HCT116 (cell line): ENCODE measurements around the gene GPD2. TPM values are rescaled to one million over a fixed set of nuclear protein-coding genes. Genes with fewer than 3 reads are reported as not detected.

Experiments
- ATAC-seq: fragments of 200-7000 bp; cut with Tn5 transposase; 2 replicates; pipeline ENCODE4 v1.9.1; 2020; ENCODE audit warnings: mild to moderate bottlenecking, moderate library complexity
- BruUV-seq: library from RNA; stranded (reverse); fragments of 400-500 nt; replicated peaks from 2 replicates; lab custom pipeline; 2021; lab: Mats Ljungman, UMichigan
- CTCF ChIA-PET: fragments of 300-600 bp; sonication (Branson Sonifier 250); formaldehyde crosslinking; loops from one replicate; lab custom pipeline; 2021; ENCODE audit warnings: antibody characterized with exemption; lab: Charles Lee
- POLR2A ChIA-PET: fragments of 300-600, 350-600 bp; sonication (Branson Sonifier 250); formaldehyde crosslinking; loops from one replicate; lab custom pipeline; 2021; ENCODE audit warnings: antibody characterized with exemption; lab: Charles Lee
- RAD21 ChIA-PET, 2 experiments: fragments of 300-600 bp; sonication (Branson Sonifier 250); formaldehyde crosslinking; loops; one replicate each; lab custom pipeline; 2023; ENCODE audit warnings: low total read pairs in 2 of 2; ENCODE audit not compliant: uncharacterized antibody in 2 of 2, unreplicated experiment in 2 of 2, low non-redundant PET in 1 of 2; lab: Charles Lee
- DNase-seq: peaks from one replicate; pipeline ENCODE4 v3.0.0-alpha.2; 2010; ENCODE audit warnings: low read depth, low spot score
- H2AFZ ChIP-seq: fragments of 200-600 bp; shearing (Covaris generic), sonication (generic); 2 replicates; pipeline ENCODE4 v1.6.1; 2017; ENCODE audit warnings: low read depth, mixed run types, mixed read lengths, antibody characterized with exemption, low read length; ENCODE audit not compliant: poor library complexity, severe bottlenecking
- H3K27ac ChIP-seq: 2 replicates; pipeline ENCODE4 v1.5.1; 2012; ENCODE audit warnings: low read depth, low read length
- H3K27me3 ChIP-seq: fragments of 200-600 bp; sonication (generic); 2 replicates; pipeline ENCODE4 v1.6.1; 2016; ENCODE audit warnings: mixed run types, low read length, mixed read lengths; ENCODE audit not compliant: insufficient read depth
- H3K36me3 ChIP-seq, 2 experiments: fragments of 200-500 bp in 1 of 2; fragments of 200-600 bp in 1 of 2; sonication (Bioruptor generic) in 1 of 2; sonication (generic) in 1 of 2; 2 replicates each; pipeline versions ENCODE4 v1.5.1 to v1.6.1; 2014 to 2016; ENCODE audit warnings: low read length in 2 of 2, inconsistent platforms in 1 of 2, mixed read lengths in 1 of 2, mixed run types in 1 of 2; ENCODE audit not compliant: insufficient read depth in 2 of 2, control insufficient read depth in 1 of 2
- H3K4me1 ChIP-seq, 2 experiments: fragments of 200-600 bp in 1 of 2; sonication (generic) in 1 of 2; 2 replicates each; pipeline versions ENCODE4 v1.5.1 to v1.6.1; 2012 to 2017; ENCODE audit warnings: low read length in 2 of 2, inconsistent platforms in 1 of 2, mild to moderate bottlenecking in 1 of 2, mixed read lengths in 1 of 2, mixed run types in 1 of 2, moderate library complexity in 1 of 2; ENCODE audit not compliant: insufficient read depth in 2 of 2, control insufficient read depth in 1 of 2
- H3K4me2 ChIP-seq: fragments of 200-600 bp; sonication (generic); 2 replicates; pipeline ENCODE4 v1.6.1; 2017; ENCODE audit warnings: mixed run types, low read length, mixed read lengths
- H3K4me3 ChIP-seq, 2 experiments: fragments of 200-600 bp in 1 of 2; sonication (generic) in 1 of 2; replicated peaks in 1 of 2; 2 replicates each; pipeline ENCODE4 v1.5.1; 2011 to 2016; ENCODE audit warnings: low read length in 2 of 2, control low read depth in 1 of 2, low read depth in 1 of 2, mild to moderate bottlenecking in 1 of 2, mixed read lengths in 1 of 2, mixed run types in 1 of 2
- H3K79me2 ChIP-seq: fragments of 200-600 bp; sonication (generic); 2 replicates; pipeline ENCODE4 v1.6.1; 2017; ENCODE audit warnings: mild to moderate bottlenecking, mixed run types, low read length, moderate library complexity, mixed read lengths; ENCODE audit not compliant: insufficient read depth
- H3K9ac ChIP-seq: fragments of 200-600 bp; sonication (generic); 2 replicates; pipeline ENCODE4 v1.6.1; 2016; ENCODE audit warnings: low read length, mixed read lengths
- H3K9me2 ChIP-seq: fragments of 200-600 bp; sonication (generic), shearing (Covaris generic); 2 replicates; pipeline ENCODE4 v1.6.1; 2017; ENCODE audit warnings: mixed run types, mild to moderate bottlenecking, moderate library complexity; ENCODE audit not compliant: insufficient read depth
- H3K9me3 ChIP-seq, 2 experiments: fragments of 200-500 bp in 1 of 2; fragments of 200-600 bp in 1 of 2; sonication (Bioruptor generic) in 1 of 2; sonication (generic) in 1 of 2; 2 replicates each; pipeline ENCODE4 v1.6.1; 2014 to 2017; ENCODE audit warnings: low read length in 2 of 2, mixed read lengths in 2 of 2, inconsistent platforms in 1 of 2, low read depth in 1 of 2, mild to moderate bottlenecking in 1 of 2, mixed run types in 1 of 2, moderate library complexity in 1 of 2; ENCODE audit not compliant: control insufficient read depth in 1 of 2, insufficient read depth in 1 of 2
- H4K20me1 ChIP-seq: fragments of 200-600 bp; sonication (generic), shearing (Covaris generic); 2 replicates; pipeline ENCODE4 v1.6.1; 2017; ENCODE audit warnings: mixed run types, mild to moderate bottlenecking, moderate library complexity; ENCODE audit not compliant: insufficient read depth
- CBX3 ChIP-seq: IDR thresholded peaks from 2 replicates; pipeline ENCODE4 v1.6.1; 2012; ENCODE audit warnings: low read depth
- CTCF ChIP-seq, 3 experiments: fragments of 200-600 bp in 1 of 3; sonication (generic) in 1 of 3; IDR thresholded peaks in 2 of 3; conservative IDR thresholded peaks in 1 of 3; 2 replicates each; pipeline ENCODE4 v1.5.1; 2012 to 2017; ENCODE audit warnings: low read depth in 2 of 3, low read length in 2 of 3, antibody characterized with exemption in 1 of 3, borderline replicate concordance in 1 of 3, control low read depth in 1 of 3, mild to moderate bottlenecking in 1 of 3, mixed read lengths in 1 of 3, mixed run types in 1 of 3, moderate library complexity in 1 of 3; ENCODE audit not compliant: insufficient read depth in 1 of 3
- EGR1 ChIP-seq: IDR thresholded peaks from 2 replicates; pipeline ENCODE4 v1.6.1; 2012; ENCODE audit warnings: low read depth
- JUND ChIP-seq: IDR thresholded peaks from 2 replicates; pipeline ENCODE4 v1.6.1; 2012
- MAX ChIP-seq: IDR thresholded peaks from 2 replicates; pipeline ENCODE4 v1.6.1; 2012
- POLR2A ChIP-seq: IDR thresholded peaks from 2 replicates; pipeline ENCODE4 v1.7.0; 2011; ENCODE audit warnings: borderline replicate concordance; ENCODE audit not compliant: insufficient read depth, insufficient read length; ENCODE audit errors: extremely low read depth
- SIN3A ChIP-seq: IDR thresholded peaks from 2 replicates; pipeline ENCODE4 v1.6.1; 2012; ENCODE audit warnings: low read depth
- SRF ChIP-seq: IDR thresholded peaks from 2 replicates; pipeline ENCODE4 v1.6.1; 2012; ENCODE audit warnings: low read depth
- YY1 ChIP-seq: IDR thresholded peaks from 2 replicates; pipeline ENCODE4 v1.6.1; 2011; ENCODE audit warnings: low read length, low read depth, moderate library complexity, mild to moderate bottlenecking; ENCODE audit not compliant: insufficient replicate concordance; ENCODE audit errors: extremely low read depth
- ZBTB33 ChIP-seq: IDR thresholded peaks from 2 replicates; pipeline ENCODE4 v1.6.1; 2011; ENCODE audit warnings: mild to moderate bottlenecking, low read length, moderate library complexity; ENCODE audit not compliant: insufficient replicate concordance; ENCODE audit errors: extremely low read depth
- ZFX ChIP-seq: fragments of 450-650 bp; IDR thresholded peaks from 2 replicates; pipeline ENCODE4 v1.6.1; 2017
- intact Hi-C: fragments of 100-400 bp; cut with micrococcal nuclease; formaldehyde crosslinking; loops from 2 replicates; pipeline ENCODE4 v1.10.0; 2022
- total RNA-seq: library from RNA; stranded (reverse); gene quantifications from one replicate; pipeline ENCODE4 v1.2.1, GENCODE V29; 2021; ENCODE audit not compliant: unreplicated experiment
- TF ChIP-seq, protein P1 (sequence below): IDR thresholded peaks from 2 replicates; pipeline ENCODE4 v1.6.1; 2012

The GPD2 gene
- total RNA-seq, 1 experiment from 2014 or later, result 80.7 TPM

DNA sequence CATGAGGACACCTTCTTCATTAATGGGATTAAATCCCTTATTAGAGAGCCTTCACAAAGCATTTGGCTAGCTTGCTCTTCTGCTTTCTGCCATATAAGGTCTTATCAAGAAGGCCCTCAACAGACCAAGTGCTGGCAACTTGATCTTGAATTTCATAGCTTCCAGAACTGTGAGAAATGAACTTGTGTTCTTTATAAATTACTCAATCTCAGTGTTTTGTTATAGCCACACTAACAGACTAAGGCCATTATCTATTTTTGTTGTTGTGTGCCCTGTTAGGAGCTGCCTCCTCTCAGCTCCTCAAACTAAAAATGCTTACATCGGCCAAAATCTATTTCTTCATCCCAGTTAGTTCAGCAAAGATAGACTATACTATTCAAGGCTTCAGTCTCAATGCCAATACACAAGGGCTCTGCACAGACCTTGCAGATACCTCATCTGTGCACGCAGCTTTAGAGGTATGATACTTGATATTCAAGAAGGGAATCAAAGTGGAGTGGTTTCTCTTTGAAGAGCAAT is 182.9 kb downstream of the GPD2 start:
- H2AFZ ChIP-seq, result no peak overlapping the region
- H3K9ac ChIP-seq, result no peak overlapping the region
- ChIA-PET CTCF (no interaction called here), POLR2A (no interaction called here), RAD21 (no interaction called here)
- H3K4me1 ChIP-seq, result no peaks in the 10 kb centered on the region
- H3K27ac ChIP-seq, result no peak overlapping the region
- ATAC-seq (no peak), DNase-seq (no peak)
- no peaks in the 10 kb centered on the region for H3K79me2 ChIP-seq
- H3K4me3 ChIP-seq, result no peak overlapping the region
- intact Hi-C loops, result no loop called here
- H3K9me3 ChIP-seq, result no peaks in the 10 kb centered on the region
- no peaks in the 10 kb centered on the region for H3K27me3 ChIP-seq
- no peaks in the 10 kb centered on the region for H3K36me3 ChIP-seq
- TF ChIP-seq YY1 (no peak), SRF (no peak), CBX3 (no peak), MAX (no peak), EGR1 (no peak), JUND (no peak), ZFX (no peak), POLR2A (no peak), CTCF (IDR thresholded peaks at IDR 0.05 in 2 of 3, conservative IDR thresholded peaks at IDR 0.05 in 1 of 3; ENCODE audit: borderline replicate concordance in 1 of 3, insufficient read depth in 1 of 3, low read depth in 2 of 3, low read length in 2 of 3) (no peak), SIN3A (no peak), ZBTB33 (no peak)
- TF ChIP-seq, protein P1, sequence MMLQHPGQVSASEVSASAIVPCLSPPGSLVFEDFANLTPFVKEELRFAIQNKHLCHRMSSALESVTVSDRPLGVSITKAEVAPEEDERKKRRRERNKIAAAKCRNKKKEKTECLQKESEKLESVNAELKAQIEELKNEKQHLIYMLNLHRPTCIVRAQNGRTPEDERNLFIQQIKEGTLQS, result no peak
- H3K4me2 ChIP-seq, result no peak overlapping the region
- no peaks in the 10 kb centered on the region for H4K20me1 ChIP-seq
- no peaks in the 10 kb centered on the region for H3K9me2 ChIP-seq
- no TSS peak for BruUV-seq
